Measurements from ENCODE around the gene PON1.

The PON1 gene

GRCh38 chr7:95317546-95317945, 6.8 kb downstream of the PON1 start:
- DNase-seq (ENCODE audit: low read depth in 3 of 3) = no peak

- no peak for DNase-seq (ENCODE audit: low read depth in 3 of 3)
Observed at GRCh38 chr7:95316588-95316987, 7.7 kb downstream of the PON1 start.

- DNase-seq (ENCODE audit: low read depth in 3 of 3) = no peak
Observed at GRCh38 chr7:95312561-95312960, 11.8 kb downstream of the PON1 start.

GRCh38 chr7:95311389-95311788, 12.9 kb downstream of the PON1 start:
- DNase-seq (ENCODE audit: low read depth in 3 of 3) = no peak

- no peak for DNase-seq (ENCODE audit: low read depth in 3 of 3)
Observed at GRCh38 chr7:95309951-95310350, 14.4 kb downstream of the PON1 start.

GRCh38 chr7:95304990-95305389, 19.3 kb downstream of the PON1 start:
- no peak for DNase-seq (ENCODE audit: low read depth in 3 of 3)

- DNase-seq (ENCODE audit: low read depth in 3 of 3) = no peak
Observed at GRCh38 chr7:95303013-95303905, 21.1 kb downstream of the PON1 start.

- DNase-seq (ENCODE audit: low read depth in 3 of 3) = no peak
Observed at GRCh38 chr7:95298091-95298490, 26.2 kb downstream of the PON1 start.

GRCh38 chr7:95297041-95297440, 27.3 kb downstream of the PON1 start:
- DNase-seq (ENCODE audit: low read depth in 3 of 3) = no peak

GRCh38 chr7:95296456-95296855, 27.9 kb downstream of the PON1 start:
- no peak for DNase-seq (ENCODE audit: low read depth in 3 of 3)

- no peak for DNase-seq (ENCODE audit: low read depth in 3 of 3)
Observed at GRCh38 chr7:95295397-95295796, 28.9 kb downstream of the PON1 start.

- no peak for DNase-seq (ENCODE audit: low read depth in 3 of 3)
Observed at GRCh38 chr7:95290166-95290830, 34.0 kb downstream of the PON1 start.

GRCh38 chr7:95286096-95286495, 38.2 kb downstream of the PON1 start:
- no peak for DNase-seq (ENCODE audit: low read depth in 3 of 3)

GRCh38 chr7:95279417-95279816, 44.9 kb downstream of the PON1 start:
- no peak for DNase-seq (ENCODE audit: low read depth in 3 of 3)

GRCh38 chr7:95276114-95276513, 48.2 kb downstream of the PON1 start:
- DNase-seq (ENCODE audit: low read depth in 3 of 3) = no peak

GRCh38 chr7:95269640-95270039, 54.7 kb downstream of the PON1 start:
- DNase-seq (ENCODE audit: low read depth in 3 of 3) = no peak

GRCh38 chr7:95267754-95268153, 56.6 kb downstream of the PON1 start:
- DNase-seq (ENCODE audit: low read depth in 3 of 3) = no peak

GRCh38 chr7:95265634-95266033, 58.7 kb downstream of the PON1 start:
- no peak for DNase-seq (ENCODE audit: low read depth in 3 of 3)

- DNase-seq (ENCODE audit: low read depth in 3 of 3) = no peak
Observed at GRCh38 chr7:95264363-95264891, 59.9 kb downstream of the PON1 start.

- DNase-seq (ENCODE audit: low read depth in 3 of 3) = no peak
Observed at GRCh38 chr7:95263785-95264362, 60.5 kb downstream of the PON1 start.

- DNase-seq (ENCODE audit: low read depth in 3 of 3) = no peak
Observed at GRCh38 chr7:95262875-95263274, 61.5 kb downstream of the PON1 start.

- no peak for DNase-seq (ENCODE audit: low read depth in 3 of 3)
Observed at GRCh38 chr7:95261895-95262415, 62.4 kb downstream of the PON1 start.

Measured in stimulated activated CD4-positive, alpha-beta T cell treated with anti-CD3 and anti-CD28 coated beads, TNF-alpha, amount 100 ng/mL, for 4 hours (primary cell).